CD14-positive monocyte (primary cell): ENCODE measurements around the gene CTRB1. TPM values are rescaled to one million over a fixed set of nuclear protein-coding genes. Genes with fewer than 3 reads are reported as not detected.
"Not testable (repeated sequence)": the region's sequence is repeated elsewhere in the genome, so short reads cannot be mapped to it uniquely, and the experiment has no call there.

Source experiments
- DNase-seq, 3 donors: peaks; one replicate each; pipeline ENCODE4 v3.0.0-alpha.2; 2011 to 2022
- H2AFZ ChIP-seq: 2 replicates; pipeline ENCODE4 v1.6.0; 2012; ENCODE audit warnings: mild to moderate bottlenecking, low read depth, low read length, inconsistent platforms; ENCODE audit not compliant: insufficient read depth, poor library complexity, severe bottlenecking
- H3K27ac ChIP-seq, 2 donors: 1 replicate in 1 of 2; 2 replicates in 1 of 2; pipeline ENCODE4 v1.5.1; 2012 to 2013; ENCODE audit warnings: low read length in 2 of 2, control low read depth in 1 of 2, inconsistent platforms in 1 of 2, low read depth in 1 of 2, mild to moderate bottlenecking in 1 of 2
- H3K27me3 ChIP-seq, 2 donors: one replicate each; pipeline versions ENCODE4 v1.6.0 to v1.6.1; 2011 to 2013; ENCODE audit warnings: low read length in 2 of 2; ENCODE audit not compliant: control insufficient read depth in 2 of 2, insufficient read depth in 2 of 2
- H3K36me3 ChIP-seq, 2 donors: replicated peaks in 1 of 2; 1 replicate in 1 of 2; 2 replicates in 1 of 2; pipeline versions ENCODE4 v1.5.1 to v1.6.1; 2012 to 2013; ENCODE audit warnings: low read length in 2 of 2, control low read depth in 1 of 2, inconsistent platforms in 1 of 2, mild to moderate bottlenecking in 1 of 2; ENCODE audit not compliant: insufficient read depth in 2 of 2, control insufficient read depth in 1 of 2
- H3K4me1 ChIP-seq, 2 donors: 1 replicate in 1 of 2; 2 replicates in 1 of 2; pipeline versions ENCODE4 v1.5.1 to v1.6.1; 2012 to 2013; ENCODE audit warnings: low read length in 2 of 2, control low read depth in 1 of 2, inconsistent platforms in 1 of 2, mild to moderate bottlenecking in 1 of 2, moderate library complexity in 1 of 2; ENCODE audit not compliant: insufficient read depth in 2 of 2, control insufficient read depth in 1 of 2
- H3K4me2 ChIP-seq: replicated peaks from 2 replicates; pipeline ENCODE3; 2012; ENCODE audit warnings: low read length, moderate library complexity, mild to moderate bottlenecking; ENCODE audit not compliant: poor library complexity, severe bottlenecking; ENCODE audit errors: extremely low read depth
- H3K4me3 ChIP-seq, 3 experiments: fragments of 200-600 bp in 1 of 3; sonication (generic) in 1 of 3; replicated peaks in 1 of 3; 1 replicate in 2 of 3; 2 replicates in 1 of 3; pipeline ENCODE4 v1.5.1; 2011 to 2013; ENCODE audit warnings: low read length in 3 of 3, mild to moderate bottlenecking in 3 of 3, control low read depth in 2 of 3, low read depth in 2 of 3, inconsistent platforms in 1 of 3, moderate library complexity in 1 of 3
- H3K79me2 ChIP-seq: 2 replicates; pipeline ENCODE4 v1.6.0; 2012; ENCODE audit warnings: mild to moderate bottlenecking, control low read depth, inconsistent platforms, low read length, moderate library complexity; ENCODE audit not compliant: insufficient read depth
- H3K9ac ChIP-seq: 2 replicates; pipeline ENCODE4 v1.6.0; 2017; ENCODE audit warnings: low read length, mild to moderate bottlenecking; ENCODE audit not compliant: insufficient read depth, poor library complexity, severe bottlenecking
- H3K9me3 ChIP-seq, 2 donors: replicated peaks in 1 of 2; 1 replicate in 1 of 2; 2 replicates in 1 of 2; pipeline versions ENCODE4 v1.5.1 to v1.6.1; 2012 to 2013; ENCODE audit warnings: low read length in 2 of 2, control low read depth in 1 of 2; ENCODE audit not compliant: control insufficient read depth in 1 of 2, insufficient read depth in 1 of 2
- H4K20me1 ChIP-seq: 2 replicates; pipeline ENCODE4 v1.6.0; 2012; ENCODE audit warnings: mild to moderate bottlenecking, low read length, control low read depth, moderate library complexity; ENCODE audit not compliant: insufficient read depth
- H3K27ac Mint-ChIP-seq, 7 donors: one replicate each; pipeline ENCODE4 v1.8.0; 2020; ENCODE audit warnings: mild to moderate bottlenecking in 7 of 7, mixed read lengths in 7 of 7, moderate library complexity in 6 of 7, inconsistent platforms in 2 of 7
- H3K27me3 Mint-ChIP-seq, 3 donors: one replicate each; pipeline ENCODE4 v1.8.0; 2021 to 2022; ENCODE audit warnings: low read depth in 3 of 3, mild to moderate bottlenecking in 3 of 3, mixed read lengths in 3 of 3, moderate library complexity in 3 of 3, inconsistent platforms in 1 of 3
- H3K36me3 Mint-ChIP-seq, 2 donors: one replicate each; pipeline ENCODE4 v1.8.0; 2020; ENCODE audit warnings: mixed read lengths in 2 of 2, inconsistent platforms in 1 of 2, mild to moderate bottlenecking in 1 of 2
- H3K4me1 Mint-ChIP-seq: one replicate; pipeline ENCODE4 v1.8.0; 2020; ENCODE audit warnings: mild to moderate bottlenecking, mixed read lengths
- H3K4me3 Mint-ChIP-seq, 2 donors: one replicate each; pipeline ENCODE4 v1.8.0; 2020; ENCODE audit warnings: mild to moderate bottlenecking in 2 of 2, mixed read lengths in 2 of 2, moderate library complexity in 1 of 2
- H3K9me3 Mint-ChIP-seq, 7 donors: one replicate each; pipeline ENCODE4 v1.8.0; 2020 to 2022; ENCODE audit warnings: mixed read lengths in 7 of 7, mild to moderate bottlenecking in 6 of 7, moderate library complexity in 6 of 7, inconsistent platforms in 2 of 7
- WGBS: methylation state at CpG from one replicate; pipeline ENCODE4 v1.1.5; 2013; ENCODE audit warnings: missing lambda C conversion rate; ENCODE audit not compliant: insufficient coverage; 5-methylcytosine and 5-hydroxymethylcytosine counted together
- intact Hi-C, 2 donors: fragments of 100-400 bp; cut with micrococcal nuclease; formaldehyde crosslinking; loops; one replicate each; pipeline versions ENCODE4 v1.15.0 to v1.15.1; 2023
- polyA plus RNA-seq, 3 donors: library from polyadenylated mRNA; depleted of rRNA in 1 of 3; unstranded in 2 of 3; stranded (reverse) in 1 of 3; fragments of 300-500 nt in 2 of 3; fragments of >200 nt in 1 of 3; fragmentation: Illumina TruSeq in 2 of 3; gene quantifications; 1 replicate in 2 of 3; 2 replicates in 1 of 3; pipeline ENCODE4 v1.2.3, GENCODE V29; 2012 to 2021
- TF ChIP-seq, protein P1 (sequence below): fragments of 200-600 bp; IDR thresholded peaks from one replicate; pipeline ENCODE4 v1.8.0; 2022; ENCODE audit warnings: antibody characterized with exemption, mild to moderate bottlenecking

The CTRB1 gene
- polyA plus RNA-seq, 3 donors: not detected

DNA sequence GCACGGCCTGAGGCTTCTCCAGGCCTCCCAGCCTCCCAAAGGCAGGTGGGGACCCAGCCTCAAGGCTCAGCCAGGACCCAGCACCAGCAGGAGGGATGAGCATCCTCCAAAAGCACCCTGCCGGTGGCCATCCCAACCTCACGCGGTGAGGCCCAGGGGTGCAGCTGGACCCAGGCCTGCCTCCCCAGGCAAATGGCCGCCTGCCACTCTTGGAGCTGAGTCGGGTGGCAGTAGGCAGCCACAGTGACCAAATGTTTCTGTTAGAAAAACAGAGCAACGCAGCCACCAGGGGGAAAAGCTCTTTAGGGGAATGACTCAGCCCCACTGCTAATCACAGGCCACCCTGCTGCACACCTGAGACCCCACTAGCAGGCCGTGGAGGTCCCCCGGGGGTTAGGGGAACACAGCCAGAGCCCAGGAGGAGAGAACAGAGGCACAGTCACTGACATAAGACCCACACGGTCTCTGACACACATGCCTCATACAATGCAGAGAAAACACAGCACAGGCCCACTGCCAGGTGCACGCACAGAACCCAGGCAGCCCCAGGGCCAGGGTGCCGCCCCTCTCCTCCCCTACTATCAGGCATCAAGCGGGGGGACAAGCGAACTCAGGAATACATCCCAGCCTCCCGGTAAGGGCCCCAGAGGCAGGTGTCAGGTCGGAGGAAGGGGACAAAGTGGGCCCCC lies 20.2 kb downstream of the CTRB1 start:
- H3K79me2 ChIP-seq: no peaks in the 10 kb centered on the region

DNA sequence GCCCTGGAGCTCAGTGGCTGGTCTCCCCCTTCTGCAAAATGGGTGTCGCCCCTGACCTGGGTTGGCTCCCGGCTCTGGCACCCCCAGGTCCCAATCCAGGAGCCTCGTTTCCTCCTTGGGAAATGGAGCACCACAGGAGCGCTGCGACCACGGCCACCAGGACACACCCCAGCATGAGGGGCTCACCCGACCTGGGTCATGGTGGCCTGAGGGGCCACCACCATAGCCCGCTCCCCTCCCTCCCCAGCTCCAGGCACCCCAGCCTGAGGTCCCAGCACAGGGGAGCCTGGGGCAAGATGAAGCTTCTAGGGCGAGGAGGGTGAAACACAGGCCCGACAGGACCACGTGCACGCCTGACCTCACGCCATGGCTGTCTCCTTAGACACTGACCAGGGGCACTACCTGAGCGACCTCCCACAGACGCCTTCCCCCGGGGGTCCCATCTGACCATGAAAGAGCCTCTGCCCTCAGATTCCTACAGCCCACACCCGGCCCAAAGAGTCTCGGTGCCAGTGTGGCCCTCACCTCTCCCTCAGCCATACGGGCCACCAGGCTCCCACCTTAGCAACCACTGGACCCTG lies 20.8 kb downstream of the CTRB1 start:
- TF ChIP-seq, protein P1, sequence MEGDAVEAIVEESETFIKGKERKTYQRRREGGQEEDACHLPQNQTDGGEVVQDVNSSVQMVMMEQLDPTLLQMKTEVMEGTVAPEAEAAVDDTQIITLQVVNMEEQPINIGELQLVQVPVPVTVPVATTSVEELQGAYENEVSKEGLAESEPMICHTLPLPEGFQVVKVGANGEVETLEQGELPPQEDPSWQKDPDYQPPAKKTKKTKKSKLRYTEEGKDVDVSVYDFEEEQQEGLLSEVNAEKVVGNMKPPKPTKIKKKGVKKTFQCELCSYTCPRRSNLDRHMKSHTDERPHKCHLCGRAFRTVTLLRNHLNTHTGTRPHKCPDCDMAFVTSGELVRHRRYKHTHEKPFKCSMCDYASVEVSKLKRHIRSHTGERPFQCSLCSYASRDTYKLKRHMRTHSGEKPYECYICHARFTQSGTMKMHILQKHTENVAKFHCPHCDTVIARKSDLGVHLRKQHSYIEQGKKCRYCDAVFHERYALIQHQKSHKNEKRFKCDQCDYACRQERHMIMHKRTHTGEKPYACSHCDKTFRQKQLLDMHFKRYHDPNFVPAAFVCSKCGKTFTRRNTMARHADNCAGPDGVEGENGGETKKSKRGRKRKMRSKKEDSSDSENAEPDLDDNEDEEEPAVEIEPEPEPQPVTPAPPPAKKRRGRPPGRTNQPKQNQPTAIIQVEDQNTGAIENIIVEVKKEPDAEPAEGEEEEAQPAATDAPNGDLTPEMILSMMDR: no peak
- no peaks in the 10 kb centered on the region for H3K36me3 ChIP-seq
- peaks cover 6 to 8% of the 10 kb centered on the region in 2 donors for H3K4me1 ChIP-seq
- no peak overlapping the region for H2AFZ ChIP-seq
- no peak overlapping the region for H3K4me3 ChIP-seq
- no peak overlapping the region for H3K27ac ChIP-seq
- intact Hi-C loops: loop anchor here in 1 of 2 donors (10.0 kb wide), 1 partner anchor 525 kb away; no protein-coding TSS in a partner anchor
- no peak overlapping the region for H3K9ac ChIP-seq
- H3K79me2 ChIP-seq: no peaks in the 10 kb centered on the region
- Mint-ChIP-seq H3K9me3 (peaks cover 0 to 14% (median 1%) of the 10 kb centered on the region in 7 donors), H3K4me3 (peak overlapping the region in 1 of 2 donors; percentile 67), H3K27ac (no peak overlapping the region), H3K27me3 (peaks cover 55 to 98% (median 70%) of the 10 kb centered on the region in 3 donors), H3K36me3 (no peaks in the 10 kb centered on the region), H3K4me1 (peaks cover 6% of the 10 kb centered on the region)
- no peak overlapping the region for H3K4me2 ChIP-seq
- no peak for DNase-seq
- H4K20me1 ChIP-seq: no peaks in the 10 kb centered on the region
- WGBS: 91% methylated on average over 19 of the region's 19 CpGs
- H3K9me3 ChIP-seq: no peaks in the 10 kb centered on the region
- H3K27me3 ChIP-seq: peaks cover 0 to 79% of the 10 kb centered on the region in 2 donors

More for the DNA sequence above, 20.2 kb downstream of the CTRB1 start:
- H3K36me3 Mint-ChIP-seq: no peaks in the 10 kb centered on the region
- 88% methylated on average over 11 of the region's 16 CpGs for WGBS
- peak overlapping the region in 1 of 7 donors; percentile 37 for H3K27ac Mint-ChIP-seq
- Histone ChIP-seq H3K4me2 (no peak overlapping the region), H3K27me3 (peaks cover 0 to 84% of the 10 kb centered on the region in 2 donors), H3K27ac (no peak overlapping the region), H4K20me1 (no peaks in the 10 kb centered on the region), H3K9me3 (no peaks in the 10 kb centered on the region), H3K4me3 (no peak overlapping the region), H3K4me1 (peaks cover 0 to 2% of the 10 kb centered on the region in 2 donors), H3K9ac (no peak overlapping the region), H2AFZ (no peak overlapping the region), H3K36me3 (no peaks in the 10 kb centered on the region)
- H3K4me3 Mint-ChIP-seq: peak overlapping the region in 1 of 2 donors; percentile 46
- TF ChIP-seq, protein P1: no peak
- peaks cover under 1% of the 10 kb centered on the region for H3K4me1 Mint-ChIP-seq
- H3K27me3 Mint-ChIP-seq: peaks cover 53 to 99% (median 75%) of the 10 kb centered on the region in 3 donors
- peaks cover 0 to 14% (median 1%) of the 10 kb centered on the region in 7 donors for H3K9me3 Mint-ChIP-seq
- no peak for DNase-seq
- intact Hi-C loops: loop anchor here in 1 of 2 donors (10.0 kb wide), 1 partner anchor 526 kb away; no protein-coding TSS in a partner anchor

DNA sequence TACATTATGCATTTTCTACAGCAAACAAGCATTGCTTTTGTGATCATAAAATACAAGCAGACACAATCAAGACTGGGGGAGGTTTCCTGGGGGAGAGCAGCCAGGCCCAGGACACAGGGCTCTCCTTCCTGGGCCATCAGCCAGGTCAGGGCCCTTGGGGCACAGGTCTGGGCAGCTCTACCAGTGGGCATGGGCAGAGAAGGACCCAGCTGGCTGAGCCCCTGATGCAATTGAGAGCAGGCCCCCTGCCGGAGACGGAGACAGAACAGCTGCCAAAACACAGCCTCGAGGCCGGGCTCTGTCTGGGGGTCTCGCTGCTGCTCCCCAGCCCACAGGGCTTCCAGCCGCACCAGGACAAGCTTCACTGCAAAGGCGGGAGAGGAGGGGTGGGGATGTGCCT lies 21.8 kb downstream of the CTRB1 start:
- H3K4me1 Mint-ChIP-seq: peaks cover 11% of the 10 kb centered on the region
- H3K36me3 ChIP-seq, H3K79me2 ChIP-seq, H3K9me3 ChIP-seq, H3K4me2 ChIP-seq, intact Hi-C loops, H3K36me3 Mint-ChIP-seq, H3K9ac ChIP-seq, H2AFZ ChIP-seq, DNase-seq, H3K4me3 ChIP-seq, H3K27ac ChIP-seq, H4K20me1 ChIP-seq, H3K27ac Mint-ChIP-seq: not testable (repeated sequence)
- Histone ChIP-seq H3K4me1 (peaks cover 13 to 15% of the 10 kb centered on the region in 2 donors), H3K27me3 (peaks cover 0 to 77% of the 10 kb centered on the region in 2 donors)
- H3K4me3 Mint-ChIP-seq: peak overlapping the region in 1 of 2 donors; percentile 50
- WGBS: 98% methylated on average over 6 of the region's 7 CpGs
- peaks cover 54 to 97% (median 69%) of the 10 kb centered on the region in 3 donors for H3K27me3 Mint-ChIP-seq
- peaks cover 0 to 13% (median 1%) of the 10 kb centered on the region in 7 donors for H3K9me3 Mint-ChIP-seq
